Hepatocyte (in vitro differentiated cells): ENCODE results near the gene PYGO2.

Experiments
- EZH2 ChIP-seq: fragments of 200-600 bp; sonication (generic); IDR thresholded peaks from 2 replicates; pipeline ENCODE4 v1.6.1; 2016; ENCODE audit warnings: antibody characterized with exemption, mild to moderate bottlenecking, borderline replicate concordance
- EZH2phosphoT487 ChIP-seq: fragments of 200-600 bp; sonication (generic); IDR thresholded peaks from one replicate; pipeline ENCODE4 v1.6.1; 2018; ENCODE audit warnings: antibody characterized with exemption, mild to moderate bottlenecking, low read depth, moderate library complexity; ENCODE audit not compliant: unreplicated experiment, severe bottlenecking
- TF ChIP-seq, protein P1 (sequence below): fragments of 200-600 bp; sonication (generic); IDR thresholded peaks from 2 replicates; pipeline ENCODE4 v1.5.1; 2016; ENCODE audit warnings: antibody characterized with exemption, mild to moderate bottlenecking; ENCODE audit not compliant: poor library complexity

- TF ChIP-seq EZH2 (no peak), EZH2phosphoT487 (no peak)
- TF ChIP-seq, protein P1, sequence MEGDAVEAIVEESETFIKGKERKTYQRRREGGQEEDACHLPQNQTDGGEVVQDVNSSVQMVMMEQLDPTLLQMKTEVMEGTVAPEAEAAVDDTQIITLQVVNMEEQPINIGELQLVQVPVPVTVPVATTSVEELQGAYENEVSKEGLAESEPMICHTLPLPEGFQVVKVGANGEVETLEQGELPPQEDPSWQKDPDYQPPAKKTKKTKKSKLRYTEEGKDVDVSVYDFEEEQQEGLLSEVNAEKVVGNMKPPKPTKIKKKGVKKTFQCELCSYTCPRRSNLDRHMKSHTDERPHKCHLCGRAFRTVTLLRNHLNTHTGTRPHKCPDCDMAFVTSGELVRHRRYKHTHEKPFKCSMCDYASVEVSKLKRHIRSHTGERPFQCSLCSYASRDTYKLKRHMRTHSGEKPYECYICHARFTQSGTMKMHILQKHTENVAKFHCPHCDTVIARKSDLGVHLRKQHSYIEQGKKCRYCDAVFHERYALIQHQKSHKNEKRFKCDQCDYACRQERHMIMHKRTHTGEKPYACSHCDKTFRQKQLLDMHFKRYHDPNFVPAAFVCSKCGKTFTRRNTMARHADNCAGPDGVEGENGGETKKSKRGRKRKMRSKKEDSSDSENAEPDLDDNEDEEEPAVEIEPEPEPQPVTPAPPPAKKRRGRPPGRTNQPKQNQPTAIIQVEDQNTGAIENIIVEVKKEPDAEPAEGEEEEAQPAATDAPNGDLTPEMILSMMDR = no peak
Observed at GRCh38 chr1:154945962-154946850, 15.4 kb downstream of the PYGO2 start.
